ENCODE results near the gene FES. TPM values are rescaled to one million over a fixed set of nuclear protein-coding genes. Genes with fewer than 3 reads are reported as not detected.

Gene FES
- total and polyA plus RNA-seq, 2 of the 13 experiments (the other 11 are each of a cell fraction or from before 2014, with no cell fraction given) = 4.0 to 9.5 TPM

DNA sequence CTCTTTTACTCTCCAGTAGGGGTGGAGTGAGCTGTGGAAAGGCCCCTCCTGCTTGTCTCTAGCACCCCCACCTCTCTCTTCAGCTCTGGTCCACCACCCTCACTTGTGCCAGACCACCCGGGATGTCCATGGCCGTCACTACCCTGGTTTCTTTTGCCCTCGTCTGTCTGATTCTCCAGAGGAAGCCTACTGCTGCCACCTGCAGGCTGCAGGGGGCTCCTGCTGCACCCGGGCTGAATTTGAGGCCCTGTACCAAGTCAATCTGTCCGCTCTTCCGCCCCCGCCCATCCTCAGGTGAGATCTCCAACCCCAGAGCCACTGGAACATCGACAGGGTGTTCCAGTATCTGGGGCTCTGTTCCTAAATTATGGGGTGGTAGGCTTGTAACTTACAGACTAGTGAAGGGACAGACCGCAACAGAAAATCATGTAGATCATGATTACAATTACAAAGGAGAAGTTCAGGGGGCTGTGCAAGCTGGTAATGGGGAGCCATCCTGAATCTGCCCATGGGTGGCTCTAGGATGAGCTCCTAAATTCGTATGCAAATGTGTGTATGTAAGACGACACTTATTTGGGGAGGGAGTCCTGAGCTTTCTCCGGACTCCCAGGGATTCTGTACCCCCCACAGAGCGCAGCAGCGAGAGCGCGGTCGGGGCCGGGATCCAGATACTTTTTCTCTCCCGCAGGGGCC, 50.1 kb downstream of the FES start (continued):
- TF ChIP-seq, protein P1, sequence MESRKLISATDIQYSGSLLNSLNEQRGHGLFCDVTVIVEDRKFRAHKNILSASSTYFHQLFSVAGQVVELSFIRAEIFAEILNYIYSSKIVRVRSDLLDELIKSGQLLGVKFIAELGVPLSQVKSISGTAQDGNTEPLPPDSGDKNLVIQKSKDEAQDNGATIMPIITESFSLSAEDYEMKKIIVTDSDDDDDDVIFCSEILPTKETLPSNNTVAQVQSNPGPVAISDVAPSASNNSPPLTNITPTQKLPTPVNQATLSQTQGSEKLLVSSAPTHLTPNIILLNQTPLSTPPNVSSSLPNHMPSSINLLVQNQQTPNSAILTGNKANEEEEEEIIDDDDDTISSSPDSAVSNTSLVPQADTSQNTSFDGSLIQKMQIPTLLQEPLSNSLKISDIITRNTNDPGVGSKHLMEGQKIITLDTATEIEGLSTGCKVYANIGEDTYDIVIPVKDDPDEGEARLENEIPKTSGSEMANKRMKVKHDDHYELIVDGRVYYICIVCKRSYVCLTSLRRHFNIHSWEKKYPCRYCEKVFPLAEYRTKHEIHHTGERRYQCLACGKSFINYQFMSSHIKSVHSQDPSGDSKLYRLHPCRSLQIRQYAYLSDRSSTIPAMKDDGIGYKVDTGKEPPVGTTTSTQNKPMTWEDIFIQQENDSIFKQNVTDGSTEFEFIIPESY (CRISPR knock-in tag; IDR thresholded peaks at IDR 0.05) = no peak
- TF ChIP-seq STAT5B (CRISPR knock-in tag; IDR thresholded peaks at IDR 0.05) (no peak), SNAPC2 (CRISPR knock-in tag; IDR thresholded peaks at IDR 0.05) (no peak), GABPB1 (CRISPR knock-in tag; IDR thresholded peaks at IDR 0.05) (no peak), MIER2 (CRISPR knock-in tag; IDR thresholded peaks at IDR 0.05) (no peak), ZNF446 (CRISPR knock-in tag; IDR thresholded peaks at IDR 0.05) (no peak), HNRNPH1 (optimal IDR thresholded peaks at IDR 0.05; ENCODE audit: low read depth, low read length) (no peak), RELA (CRISPR knock-in tag; IDR thresholded peaks at IDR 0.05) (no peak), ZNF749 (CRISPR knock-in tag; IDR thresholded peaks at IDR 0.05; ENCODE audit: borderline replicate concordance) (no peak), PHF21A (CRISPR knock-in tag; IDR thresholded peaks at IDR 0.05) (peak; percentile 8; the same call in 1 of the 2 replicates), ZNF44 (CRISPR knock-in tag; IDR thresholded peaks at IDR 0.05) (no peak), HDAC2 (CRISPR knock-in tag; IDR thresholded peaks at IDR 0.05) (0 out of 2 replicates have a peak, but pooled peaks have one; percentile 16), SMYD3 (CRISPR knock-in tag; IDR thresholded peaks at IDR 0.05) (no peak)
- TF ChIP-seq, protein P2, sequence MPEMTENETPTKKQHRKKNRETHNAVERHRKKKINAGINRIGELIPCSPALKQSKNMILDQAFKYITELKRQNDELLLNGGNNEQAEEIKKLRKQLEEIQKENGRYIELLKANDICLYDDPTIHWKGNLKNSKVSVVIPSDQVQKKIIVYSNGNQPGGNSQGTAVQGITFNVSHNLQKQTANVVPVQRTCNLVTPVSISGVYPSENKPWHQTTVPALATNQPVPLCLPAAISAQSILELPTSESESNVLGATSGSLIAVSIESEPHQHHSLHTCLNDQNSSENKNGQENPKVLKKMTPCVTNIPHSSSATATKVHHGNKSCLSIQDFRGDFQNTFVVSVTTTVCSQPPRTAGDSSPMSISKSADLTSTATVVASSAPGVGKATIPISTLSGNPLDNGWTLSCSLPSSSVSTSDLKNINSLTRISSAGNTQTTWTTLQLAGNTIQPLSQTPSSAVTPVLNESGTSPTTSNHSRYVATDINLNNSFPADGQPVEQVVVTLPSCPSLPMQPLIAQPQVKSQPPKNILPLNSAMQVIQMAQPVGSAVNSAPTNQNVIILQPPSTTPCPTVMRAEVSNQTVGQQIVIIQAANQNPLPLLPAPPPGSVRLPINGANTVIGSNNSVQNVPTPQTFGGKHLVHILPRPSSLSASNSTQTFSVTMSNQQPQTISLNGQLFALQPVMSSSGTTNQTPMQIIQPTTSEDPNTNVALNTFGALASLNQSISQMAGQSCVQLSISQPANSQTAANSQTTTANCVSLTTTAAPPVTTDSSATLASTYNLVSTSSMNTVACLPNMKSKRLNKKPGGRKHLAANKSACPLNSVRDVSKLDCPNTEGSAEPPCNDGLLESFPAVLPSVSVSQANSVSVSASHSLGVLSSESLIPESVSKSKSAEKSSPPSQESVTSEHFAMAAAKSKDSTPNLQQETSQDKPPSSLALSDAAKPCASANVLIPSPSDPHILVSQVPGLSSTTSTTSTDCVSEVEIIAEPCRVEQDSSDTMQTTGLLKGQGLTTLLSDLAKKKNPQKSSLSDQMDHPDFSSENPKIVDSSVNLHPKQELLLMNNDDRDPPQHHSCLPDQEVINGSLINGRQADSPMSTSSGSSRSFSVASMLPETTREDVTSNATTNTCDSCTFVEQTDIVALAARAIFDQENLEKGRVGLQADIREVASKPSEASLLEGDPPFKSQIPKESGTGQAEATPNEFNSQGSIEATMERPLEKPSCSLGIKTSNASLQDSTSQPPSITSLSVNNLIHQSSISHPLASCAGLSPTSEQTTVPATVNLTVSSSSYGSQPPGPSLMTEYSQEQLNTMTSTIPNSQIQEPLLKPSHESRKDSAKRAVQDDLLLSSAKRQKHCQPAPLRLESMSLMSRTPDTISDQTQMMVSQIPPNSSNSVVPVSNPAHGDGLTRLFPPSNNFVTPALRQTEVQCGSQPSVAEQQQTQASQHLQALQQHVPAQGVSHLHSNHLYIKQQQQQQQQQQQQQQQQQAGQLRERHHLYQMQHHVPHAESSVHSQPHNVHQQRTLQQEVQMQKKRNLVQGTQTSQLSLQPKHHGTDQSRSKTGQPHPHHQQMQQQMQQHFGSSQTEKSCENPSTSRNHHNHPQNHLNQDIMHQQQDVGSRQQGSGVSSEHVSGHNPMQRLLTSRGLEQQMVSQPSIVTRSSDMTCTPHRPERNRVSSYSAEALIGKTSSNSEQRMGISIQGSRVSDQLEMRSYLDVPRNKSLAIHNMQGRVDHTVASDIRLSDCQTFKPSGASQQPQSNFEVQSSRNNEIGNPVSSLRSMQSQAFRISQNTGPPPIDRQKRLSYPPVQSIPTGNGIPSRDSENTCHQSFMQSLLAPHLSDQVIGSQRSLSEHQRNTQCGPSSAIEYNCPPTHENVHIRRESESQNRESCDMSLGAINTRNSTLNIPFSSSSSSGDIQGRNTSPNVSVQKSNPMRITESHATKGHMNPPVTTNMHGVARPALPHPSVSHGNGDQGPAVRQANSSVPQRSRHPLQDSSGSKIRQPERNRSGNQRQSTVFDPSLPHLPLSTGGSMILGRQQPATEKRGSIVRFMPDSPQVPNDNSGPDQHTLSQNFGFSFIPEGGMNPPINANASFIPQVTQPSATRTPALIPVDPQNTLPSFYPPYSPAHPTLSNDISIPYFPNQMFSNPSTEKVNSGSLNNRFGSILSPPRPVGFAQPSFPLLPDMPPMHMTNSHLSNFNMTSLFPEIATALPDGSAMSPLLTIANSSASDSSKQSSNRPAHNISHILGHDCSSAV (CRISPR knock-in tag; IDR thresholded peaks at IDR 0.05; ENCODE audit: borderline replicate concordance) = no peak
- TF ChIP-seq, protein P3, sequence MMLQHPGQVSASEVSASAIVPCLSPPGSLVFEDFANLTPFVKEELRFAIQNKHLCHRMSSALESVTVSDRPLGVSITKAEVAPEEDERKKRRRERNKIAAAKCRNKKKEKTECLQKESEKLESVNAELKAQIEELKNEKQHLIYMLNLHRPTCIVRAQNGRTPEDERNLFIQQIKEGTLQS (CRISPR knock-in tag; IDR thresholded peaks at IDR 0.05) = no peak
- TF ChIP-seq, protein P4, sequence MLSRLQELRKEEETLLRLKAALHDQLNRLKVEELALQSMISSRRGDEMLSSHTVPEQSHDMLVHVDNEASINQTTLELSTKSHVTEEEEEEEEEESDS (CRISPR knock-in tag; IDR thresholded peaks at IDR 0.05; ENCODE audit: borderline replicate concordance) = no peak

Data from HepG2 (cell line).